Measurements from ENCODE around the gene FIBP.
"Not testable (repeated sequence)": the region's sequence is repeated elsewhere in the genome, so short reads cannot be mapped to it uniquely, and the experiment has no call there.

Gene FIBP

GRCh38 chr11:65849771-65850216 is 38.5 kb downstream of the FIBP start:
- peaks cover 4% of the 10 kb centered on the region for H3K27me3 Mint-ChIP-seq
- peaks cover 44% of the 10 kb centered on the region for H3K36me3 Mint-ChIP-seq (ENCODE audit: low read depth)
- H3K9me3 Mint-ChIP-seq: no peaks in the 10 kb centered on the region
- H3K4me3 Mint-ChIP-seq: no peak overlapping the region
- peaks cover 38% of the 10 kb centered on the region for H3K4me1 Mint-ChIP-seq (ENCODE audit: low read depth)
- intact Hi-C loops (cut with micrococcal nuclease): no loop called here
- no peak overlapping the region for H3K27ac Mint-ChIP-seq

- H3K9me3 Mint-ChIP-seq: no peaks in the 10 kb centered on the region
- intact Hi-C loops (cut with micrococcal nuclease): no loop called here
- H3K27ac Mint-ChIP-seq: no peak overlapping the region
- peaks cover 34% of the 10 kb centered on the region for H3K4me1 Mint-ChIP-seq (ENCODE audit: low read depth)
- H3K4me3 Mint-ChIP-seq: no peak overlapping the region
- peaks cover 4% of the 10 kb centered on the region for H3K27me3 Mint-ChIP-seq
- peaks cover 40% of the 10 kb centered on the region for H3K36me3 Mint-ChIP-seq (ENCODE audit: low read depth)
These were observed 38.9 kb downstream of the FIBP start for GRCh38 chr11:65849366-65849765.

GRCh38 chr11:65848693-65849092 is 39.6 kb downstream of the FIBP start:
- H3K36me3 Mint-ChIP-seq (ENCODE audit: low read depth): peaks cover 33% of the 10 kb centered on the region
- H3K4me3 Mint-ChIP-seq; H3K27me3 Mint-ChIP-seq; intact Hi-C loops (cut with micrococcal nuclease); H3K27ac Mint-ChIP-seq; H3K9me3 Mint-ChIP-seq: not testable (repeated sequence)
- H3K4me1 Mint-ChIP-seq (ENCODE audit: low read depth): peaks cover 28% of the 10 kb centered on the region

GRCh38 chr11:65847746-65848145 is 40.5 kb downstream of the FIBP start:
- no peak overlapping the region for H3K4me3 Mint-ChIP-seq
- H3K9me3 Mint-ChIP-seq: no peaks in the 10 kb centered on the region
- intact Hi-C loops (cut with micrococcal nuclease): no loop called here
- H3K4me1 Mint-ChIP-seq (ENCODE audit: low read depth): peaks cover 20% of the 10 kb centered on the region
- no peak overlapping the region for H3K27ac Mint-ChIP-seq
- peaks cover 4% of the 10 kb centered on the region for H3K27me3 Mint-ChIP-seq
- peaks cover 24% of the 10 kb centered on the region for H3K36me3 Mint-ChIP-seq (ENCODE audit: low read depth)

GRCh38 chr11:65844231-65844872 is 43.9 kb downstream of the FIBP start:
- Mint-ChIP-seq H3K4me1 (ENCODE audit: low read depth) (peaks cover 3% of the 10 kb centered on the region), H3K9me3 (no peaks in the 10 kb centered on the region), H3K27ac (no peak overlapping the region), H3K4me3 (no peak overlapping the region), H3K27me3 (peaks cover 4% of the 10 kb centered on the region), H3K36me3 (ENCODE audit: low read depth) (no peaks in the 10 kb centered on the region)
- intact Hi-C loops (cut with micrococcal nuclease): no loop called here

- no peak overlapping the region for H3K4me3 Mint-ChIP-seq
- no peak overlapping the region for H3K27ac Mint-ChIP-seq
- no peaks in the 10 kb centered on the region for H3K36me3 Mint-ChIP-seq (ENCODE audit: low read depth)
- H3K27me3 Mint-ChIP-seq: peaks cover 4% of the 10 kb centered on the region
- intact Hi-C loops (cut with micrococcal nuclease): no loop called here
- H3K4me1 Mint-ChIP-seq (ENCODE audit: low read depth): no peaks in the 10 kb centered on the region
- H3K9me3 Mint-ChIP-seq: no peaks in the 10 kb centered on the region
These were observed 44.5 kb downstream of the FIBP start for GRCh38 chr11:65843811-65844210.

- no peak overlapping the region for H3K4me3 Mint-ChIP-seq
- no peaks in the 10 kb centered on the region for H3K36me3 Mint-ChIP-seq (ENCODE audit: low read depth)
These were observed 46.1 kb downstream of the FIBP start for GRCh38 chr11:65842144-65842543.

GRCh38 chr11:65834202-65834601 is 54.1 kb downstream of the FIBP start:
- Mint-ChIP-seq H3K9me3 (no peaks in the 10 kb centered on the region), H3K27me3 (peaks cover 24% of the 10 kb centered on the region), H3K36me3 (ENCODE audit: low read depth) (no peaks in the 10 kb centered on the region), H3K4me1 (ENCODE audit: low read depth) (peaks cover 20% of the 10 kb centered on the region), H3K4me3 (no peak overlapping the region), H3K27ac (no peak overlapping the region)
- intact Hi-C loops (cut with micrococcal nuclease): no loop called here

More at GRCh38 chr11:65842144-65842543, 46.1 kb downstream of the FIBP start:
- intact Hi-C loops (cut with micrococcal nuclease): no loop called here
- Mint-ChIP-seq H3K9me3 (no peaks in the 10 kb centered on the region), H3K27ac (no peak overlapping the region), H3K4me1 (ENCODE audit: low read depth) (no peaks in the 10 kb centered on the region), H3K27me3 (no peaks in the 10 kb centered on the region)

Data from dendritic cell treated with granulocyte-macrophage colony-stimulating factor and Interleukin-4, amounts not matched to agents 40 ng/mL and 50 ng/mL, for 4 days (primary cell).